ENCODE data around the gene FAM89B.

DNA sequence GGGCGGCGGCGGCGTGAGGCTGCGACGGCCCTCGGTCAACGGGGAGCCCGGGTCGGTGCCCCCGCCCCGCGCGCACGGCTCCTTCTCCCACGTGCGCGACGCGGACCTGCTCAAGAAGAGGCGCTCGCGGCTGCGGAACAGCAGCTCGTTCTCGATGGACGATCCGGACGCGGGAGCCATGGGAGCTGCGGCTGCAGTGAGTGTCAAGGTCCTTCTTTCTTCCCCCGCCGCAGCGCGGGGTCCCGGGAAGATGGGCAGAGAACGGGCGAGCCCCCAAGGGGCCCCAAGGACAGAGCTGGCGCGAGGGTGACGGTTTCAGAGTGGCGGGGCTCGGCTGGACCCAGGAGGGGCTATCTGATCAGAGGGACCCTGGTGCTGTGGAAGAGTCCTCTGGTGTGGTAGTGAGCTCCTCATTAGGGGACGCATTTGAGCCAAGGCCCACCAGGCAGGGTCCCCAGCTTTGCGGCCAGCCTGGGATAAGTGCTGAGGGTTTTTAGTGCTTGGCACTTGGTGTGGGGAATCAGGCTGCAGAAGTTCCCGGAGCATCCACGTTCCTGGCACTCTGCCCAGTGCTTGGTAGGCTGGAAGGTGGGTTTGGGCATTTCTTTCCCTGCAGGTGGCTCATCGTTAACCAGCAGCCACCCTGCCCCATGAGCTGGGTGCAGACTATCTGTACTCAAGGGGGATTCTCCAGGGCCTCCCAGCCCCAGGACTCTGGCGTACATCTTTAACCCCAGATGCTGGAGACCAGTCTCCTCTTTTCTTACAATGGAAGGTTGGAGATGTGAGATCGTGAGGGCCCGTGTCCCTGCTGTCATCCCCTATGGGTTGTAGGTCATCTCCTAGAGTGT is 13.3 kb downstream of the FAM89B start:
- TF ChIP-seq POLR2A (IDR thresholded peaks at IDR 0.05) (no peak), CTCF (IDR thresholded peaks at IDR 0.05) (no peak), EP300 (IDR thresholded peaks at IDR 0.05) (no peak), POLR2AphosphoS5 (IDR thresholded peaks at IDR 0.05) (no peak)
